Uterus (tissue), 2 donors: Measurements from ENCODE around the gene HMG20A.

Experiments
- CTCF ChIP-seq, 4 experiments: fragments of 200-600 bp in 2 of 4; fragments of 450-650 bp in 2 of 4; sonication (generic) in 2 of 4; IDR thresholded peaks; one replicate each; pipeline ENCODE4 v1.5.1; 2016 to 2019; ENCODE audit warnings: antibody characterized with exemption in 4 of 4, mild to moderate bottlenecking in 2 of 4, moderate library complexity in 1 of 4
- POLR2A ChIP-seq, 2 donors: fragments of 450-650 bp; IDR thresholded peaks; one replicate each; pipeline ENCODE4 v1.6.1; 2016; ENCODE audit warnings: antibody characterized with exemption in 2 of 2, mild to moderate bottlenecking in 1 of 2, moderate library complexity in 1 of 2

GRCh38 chr15:77503764-77504163, 83.1 kb downstream of the HMG20A start:
- TF ChIP-seq CTCF (IDR thresholded peaks at IDR 0.05) (no peak), POLR2A (IDR thresholded peaks at IDR 0.05) (no peak)
